NT2/D1 (cell line): ENCODE data around the gene CLEC18B.

Experiments
- SUZ12 ChIP-seq: IDR thresholded peaks from 2 replicates; pipeline ENCODE4 v1.6.1; 2011; ENCODE audit not compliant: insufficient read length, insufficient read depth; ENCODE audit errors: extremely low read depth
- ZNF274 ChIP-seq: IDR thresholded peaks from 2 replicates; pipeline ENCODE4 v1.6.1; 2011; ENCODE audit warnings: mild to moderate bottlenecking, low read depth, low read length

DNA sequence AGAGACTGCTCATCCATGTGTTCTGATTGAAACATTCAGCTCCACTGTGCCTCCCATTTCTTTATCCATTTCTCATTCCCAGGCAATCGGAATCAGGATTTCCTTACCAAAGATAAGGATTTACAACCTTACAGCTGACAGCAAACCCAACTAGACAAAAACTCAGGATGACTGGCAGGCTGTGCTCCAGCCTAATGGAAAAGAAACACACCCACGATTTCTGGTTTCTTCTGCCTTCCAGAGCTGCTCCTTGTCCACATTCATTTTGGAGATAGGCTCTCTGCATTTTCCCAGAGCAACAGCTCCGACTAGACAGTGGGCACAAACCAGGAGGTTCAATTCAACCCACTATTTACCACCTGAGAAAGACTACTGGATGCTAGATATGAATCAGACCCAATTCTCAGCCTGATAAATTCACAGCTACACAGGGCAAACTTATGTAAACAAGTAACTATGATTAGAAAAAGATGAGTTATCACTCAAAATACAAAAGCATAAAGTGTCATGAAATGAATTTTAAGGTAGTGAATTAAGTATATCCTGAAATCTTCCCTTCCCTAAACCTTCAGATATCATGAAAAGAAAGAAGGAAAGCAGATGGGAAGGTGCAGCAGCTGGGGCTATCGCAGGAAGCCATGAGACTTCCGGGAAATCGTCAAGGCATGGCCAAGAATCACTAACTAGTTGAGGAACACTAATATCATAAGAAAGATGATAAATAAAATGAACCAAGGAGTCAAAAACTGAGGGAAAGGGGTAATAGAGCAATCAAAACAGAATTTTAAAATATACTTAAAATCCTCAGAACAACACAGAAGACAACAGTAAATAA lies 44.8 kb upstream of the CLEC18B start:
- TF ChIP-seq ZNF274 (no peak), SUZ12 (no peak)
